SU-DHL-6 (cell line): ENCODE results near the gene EMX1.

Experiments
- EZH2phosphoT487 ChIP-seq: fragments of 200-600 bp; sonication (generic), shearing (Covaris generic); conservative IDR thresholded peaks from 2 replicates; pipeline ENCODE4 v1.6.1; 2018; ENCODE audit warnings: mild to moderate bottlenecking, antibody characterized with exemption, low read length, moderate library complexity, mixed read lengths
- TF ChIP-seq, protein P1 (sequence below): fragments of 200-600 bp; sonication (generic); IDR thresholded peaks from one replicate; pipeline ENCODE4 v1.5.1; 2017; ENCODE audit warnings: antibody characterized with exemption, mild to moderate bottlenecking, low read length, moderate library complexity; ENCODE audit not compliant: insufficient read depth, poor library complexity, severe bottlenecking

DNA sequence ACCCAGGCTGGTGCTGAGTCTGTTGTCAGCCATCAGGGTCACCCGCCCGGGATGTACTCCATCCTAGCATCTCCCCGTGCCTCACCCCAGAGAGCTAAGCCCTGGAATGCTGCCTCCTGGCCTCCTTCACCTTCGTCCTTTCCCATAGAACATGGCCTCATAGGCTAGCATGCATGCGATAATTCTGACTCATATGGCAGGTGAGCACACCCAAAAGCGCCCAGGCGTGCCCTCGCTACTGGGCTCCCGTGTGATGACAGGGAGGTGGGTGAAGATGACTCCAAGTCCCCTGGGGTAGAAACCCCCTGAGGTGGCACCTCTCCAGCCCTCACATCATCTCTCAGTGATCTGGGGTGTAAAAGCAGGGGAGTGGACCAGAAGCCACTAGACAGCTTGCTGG lies 22.8 kb upstream of the EMX1 start:
- TF ChIP-seq, protein P1, sequence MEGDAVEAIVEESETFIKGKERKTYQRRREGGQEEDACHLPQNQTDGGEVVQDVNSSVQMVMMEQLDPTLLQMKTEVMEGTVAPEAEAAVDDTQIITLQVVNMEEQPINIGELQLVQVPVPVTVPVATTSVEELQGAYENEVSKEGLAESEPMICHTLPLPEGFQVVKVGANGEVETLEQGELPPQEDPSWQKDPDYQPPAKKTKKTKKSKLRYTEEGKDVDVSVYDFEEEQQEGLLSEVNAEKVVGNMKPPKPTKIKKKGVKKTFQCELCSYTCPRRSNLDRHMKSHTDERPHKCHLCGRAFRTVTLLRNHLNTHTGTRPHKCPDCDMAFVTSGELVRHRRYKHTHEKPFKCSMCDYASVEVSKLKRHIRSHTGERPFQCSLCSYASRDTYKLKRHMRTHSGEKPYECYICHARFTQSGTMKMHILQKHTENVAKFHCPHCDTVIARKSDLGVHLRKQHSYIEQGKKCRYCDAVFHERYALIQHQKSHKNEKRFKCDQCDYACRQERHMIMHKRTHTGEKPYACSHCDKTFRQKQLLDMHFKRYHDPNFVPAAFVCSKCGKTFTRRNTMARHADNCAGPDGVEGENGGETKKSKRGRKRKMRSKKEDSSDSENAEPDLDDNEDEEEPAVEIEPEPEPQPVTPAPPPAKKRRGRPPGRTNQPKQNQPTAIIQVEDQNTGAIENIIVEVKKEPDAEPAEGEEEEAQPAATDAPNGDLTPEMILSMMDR = no peak
- no peak for TF ChIP-seq EZH2phosphoT487
